Caco-2 (cell line): ENCODE data around the gene ACAD9. TPM values are rescaled to one million over a fixed set of nuclear protein-coding genes. Genes with fewer than 3 reads are reported as not detected.

Source experiments
- BruUV-seq: library from RNA; stranded (reverse); fragments of 400-500 nt; replicated peaks from 2 replicates; lab custom pipeline; 2021; lab: Mats Ljungman, UMichigan
- CTCF ChIA-PET: fragments of 300-600 bp; sonication (Branson Sonifier 250); formaldehyde crosslinking; loops from one replicate; lab custom pipeline; 2022; ENCODE audit warnings: antibody characterized with exemption; lab: Charles Lee
- POLR2A ChIA-PET: fragments of 300-600 bp; sonication (Branson Sonifier 250); formaldehyde crosslinking; loops from one replicate; lab custom pipeline; 2022; ENCODE audit warnings: antibody characterized with exemption; lab: Charles Lee
- DNase-seq, 2 experiments: peaks; one replicate each; pipeline versions ENCODE4 v3.0.0 to v3.0.0-alpha.2; 2020 to 2022
- H3K27me3 ChIP-seq: replicated peaks from 2 replicates; pipeline ENCODE4 v1.6.0; 2011; ENCODE audit warnings: low read length; ENCODE audit not compliant: control insufficient read depth, insufficient read depth
- H3K36me3 ChIP-seq: 2 replicates; pipeline ENCODE4 v1.5.1; 2011; ENCODE audit warnings: low read length; ENCODE audit not compliant: control insufficient read depth, insufficient read depth
- H3K4me1 ChIP-seq: fragments of 250-450 bp; sonication (Bioruptor Pico); 2 replicates; pipeline ENCODE4 v1.5.1; 2020; ENCODE audit warnings: mild to moderate bottlenecking
- H3K4me3 ChIP-seq: 2 replicates; pipeline ENCODE4 v1.5.1; 2011; ENCODE audit warnings: low read depth, mild to moderate bottlenecking, control low read depth, low read length
- H3K9me3 ChIP-seq: fragments of 250-450 bp; sonication (Bioruptor Pico); 2 replicates; pipeline ENCODE4 v1.5.1; 2020; ENCODE audit warnings: mild to moderate bottlenecking, moderate library complexity
- H3K27ac Mint-ChIP-seq: one replicate; pipeline ENCODE4 v1.8.0; 2022; ENCODE audit warnings: mixed read lengths; ENCODE audit not compliant: unreplicated experiment
- H3K27me3 Mint-ChIP-seq: one replicate; pipeline ENCODE4 v1.8.0; 2022; ENCODE audit warnings: mixed read lengths; ENCODE audit not compliant: insufficient read depth, unreplicated experiment
- H3K36me3 Mint-ChIP-seq: one replicate; pipeline ENCODE4 v1.8.0; 2022; ENCODE audit warnings: mild to moderate bottlenecking, mixed read lengths; ENCODE audit not compliant: insufficient read depth, unreplicated experiment
- H3K4me1 Mint-ChIP-seq: one replicate; pipeline ENCODE4 v1.8.0; 2022; ENCODE audit warnings: low read depth, mixed read lengths; ENCODE audit not compliant: unreplicated experiment
- H3K4me3 Mint-ChIP-seq: one replicate; pipeline ENCODE4 v1.8.0; 2022; ENCODE audit warnings: mild to moderate bottlenecking, moderate library complexity, mixed read lengths; ENCODE audit not compliant: unreplicated experiment
- H3K9me3 Mint-ChIP-seq: one replicate; pipeline ENCODE4 v1.8.0; 2022; ENCODE audit warnings: mixed read lengths; ENCODE audit not compliant: unreplicated experiment
- CTCF ChIP-seq, 2 experiments: fragments of 200-600 bp in 1 of 2; IDR thresholded peaks; 1 replicate in 1 of 2; 2 replicates in 1 of 2; pipeline versions ENCODE4 v1.5.1 to v1.8.0; 2011 to 2022; ENCODE audit warnings: antibody characterized with exemption in 1 of 2, control low read depth in 1 of 2, inconsistent platforms in 1 of 2, low read depth in 1 of 2, low read length in 1 of 2, mild to moderate bottlenecking in 1 of 2, moderate library complexity in 1 of 2; ENCODE audit not compliant: insufficient read depth in 1 of 2, severe bottlenecking in 1 of 2, unreplicated experiment in 1 of 2
- intact Hi-C: fragments of 100-400 bp; cut with micrococcal nuclease; formaldehyde crosslinking; loops from one replicate; pipeline ENCODE4 v1.10.0; 2022; ENCODE audit not compliant: unreplicated experiment
- total RNA-seq: library from RNA; stranded (reverse); gene quantifications from 2 replicates; pipeline ENCODE4 v1.2.3, GENCODE V29; 2022

ACAD9 gene
- total RNA-seq, 1 experiment from 2014 or later = 60.0 TPM

GRCh38 chr3:128933213-128933921 is 53.9 kb downstream of the ACAD9 start:
- Mint-ChIP-seq H3K4me3 (no peak overlapping the region), H3K27ac (no peak overlapping the region), H3K9me3 (peaks cover 10% of the 10 kb centered on the region), H3K27me3 (no peaks in the 10 kb centered on the region), H3K4me1 (no peaks in the 10 kb centered on the region), H3K36me3 (no peaks in the 10 kb centered on the region)
- no TSS peak for BruUV-seq
- H3K36me3 ChIP-seq = no peaks in the 10 kb centered on the region
- H3K9me3 ChIP-seq = no peaks in the 10 kb centered on the region
- DNase-seq = no peak
- H3K27me3 ChIP-seq = no peaks in the 10 kb centered on the region
- H3K4me3 ChIP-seq = no peak overlapping the region
- POLR2A ChIA-PET = interaction anchor here (0.6 kb wide), 1 partner anchor 9 kb away, joined by 4 read pairs; no protein-coding TSS in a partner anchor
- CTCF ChIA-PET = no interaction called here
- TF ChIP-seq CTCF (IDR thresholded peaks at IDR 0.05; ENCODE audit: insufficient read depth in 1 of 2, low read depth in 1 of 2, low read length in 1 of 2, severe bottlenecking in 1 of 2, unreplicated experiment in 1 of 2) = no peak
- intact Hi-C loops = no loop called here
- H3K4me1 ChIP-seq = no peaks in the 10 kb centered on the region

GRCh38 chr3:128933922-128934253 is 54.5 kb downstream of the ACAD9 start:
- BruUV-seq = no TSS peak
- Mint-ChIP-seq H3K27me3 (no peaks in the 10 kb centered on the region), H3K36me3 (no peaks in the 10 kb centered on the region), H3K4me3 (no peak overlapping the region), H3K9me3 (peaks cover 10% of the 10 kb centered on the region), H3K27ac (no peak overlapping the region), H3K4me1 (no peaks in the 10 kb centered on the region)
- TF ChIP-seq CTCF (IDR thresholded peaks at IDR 0.05; ENCODE audit: insufficient read depth in 1 of 2, low read depth in 1 of 2, low read length in 1 of 2, severe bottlenecking in 1 of 2, unreplicated experiment in 1 of 2) = no peak
- H3K27me3 ChIP-seq = no peaks in the 10 kb centered on the region
- H3K9me3 ChIP-seq = no peaks in the 10 kb centered on the region
- POLR2A ChIA-PET = interaction anchor here (0.6 kb wide), 1 partner anchor 10 kb away, joined by 4 read pairs; no protein-coding TSS in a partner anchor
- no peak overlapping the region for H3K4me3 ChIP-seq
- intact Hi-C loops = no loop called here
- DNase-seq = no peak
- no peaks in the 10 kb centered on the region for H3K4me1 ChIP-seq
- CTCF ChIA-PET = no interaction called here
- no peaks in the 10 kb centered on the region for H3K36me3 ChIP-seq

GRCh38 chr3:128935922-128936321 is 56.5 kb downstream of the ACAD9 start:
- H3K4me1 Mint-ChIP-seq = no peaks in the 10 kb centered on the region
- DNase-seq = no peak
- H3K4me1 ChIP-seq = no peaks in the 10 kb centered on the region
- no peaks in the 10 kb centered on the region for H3K9me3 Mint-ChIP-seq
- H3K9me3 ChIP-seq = no peaks in the 10 kb centered on the region
- TF ChIP-seq CTCF (IDR thresholded peaks at IDR 0.05; ENCODE audit: insufficient read depth in 1 of 2, low read depth in 1 of 2, low read length in 1 of 2, severe bottlenecking in 1 of 2, unreplicated experiment in 1 of 2) = no peak
- H3K36me3 ChIP-seq = no peaks in the 10 kb centered on the region
- ChIA-PET CTCF (no interaction called here), POLR2A (no interaction called here)
- no peaks in the 10 kb centered on the region for H3K36me3 Mint-ChIP-seq
- no peak overlapping the region for H3K27ac Mint-ChIP-seq
- intact Hi-C loops = no loop called here
- H3K27me3 ChIP-seq = no peaks in the 10 kb centered on the region
- no TSS peak for BruUV-seq
- no peaks in the 10 kb centered on the region for H3K27me3 Mint-ChIP-seq
- no peak overlapping the region for H3K4me3 ChIP-seq
- no peak overlapping the region for H3K4me3 Mint-ChIP-seq
